ENCODE results near the gene TMEM141. TPM values are rescaled to one million over a fixed set of nuclear protein-coding genes. Genes with fewer than 3 reads are reported as not detected.
"Not testable (repeated sequence)": the region's sequence is repeated elsewhere in the genome, so short reads cannot be mapped to it uniquely, and the experiment has no call there.

The TMEM141 gene
- total RNA-seq, 1 experiment from 2014 or later = 32.7 TPM

- Histone ChIP-seq H3K9me3 (ENCODE audit: low read depth, low read length, poor library complexity, severe bottlenecking) (no peaks in the 10 kb centered on the region), H3K4me1 (ENCODE audit: insufficient read depth, low read length, poor library complexity, severe bottlenecking) (peaks cover 32% of the 10 kb centered on the region), H3K27me3 (replicated peaks; ENCODE audit: insufficient read depth, low read depth, low read length, poor library complexity) (no peaks in the 10 kb centered on the region), H3K27ac (ENCODE audit: low read depth, low read length, poor library complexity, severe bottlenecking) (peak overlapping the region; percentile 48), H3K36me3 (ENCODE audit: insufficient read depth, low read length, poor library complexity, severe bottlenecking) (peaks cover 26% of the 10 kb centered on the region), H3K4me3 (ENCODE audit: low read depth, low read length, poor library complexity, severe bottlenecking) (no peak overlapping the region)
- CTCF ChIA-PET = no interaction called here
- TF ChIP-seq CTCF (conservative IDR thresholded peaks at IDR 0.05; ENCODE audit: low read depth, low read length) = no peak
- TF ChIP-seq EZH2 (IDR thresholded peaks at IDR 0.05; ENCODE audit: borderline replicate concordance, low read depth, low read length, poor library complexity, severe bottlenecking) = no peak
- POLR2A ChIA-PET (ENCODE audit: low non-redundant PET) = no interaction called here
- DNase-seq (ENCODE audit: low spot score) = peak; percentile 92
- BruUV-seq (replicated peaks) = no TSS peak
- intact Hi-C loops (cut with micrococcal nuclease; ENCODE audit: unreplicated experiment) = loop anchor here (5.0 kb wide), 1 partner anchor 39 kb away; no protein-coding TSS in a partner anchor
These were observed 49.9 kb downstream of the TMEM141 start for GRCh38 chr9:136840877-136841645.

GRCh38 chr9:136841646-136842379 is 50.7 kb downstream of the TMEM141 start:
- intact Hi-C loops (cut with micrococcal nuclease; ENCODE audit: unreplicated experiment) = loop anchor here (5.0 kb wide), 1 partner anchor 40 kb away; no protein-coding TSS in a partner anchor
- H3K27me3 ChIP-seq (replicated peaks; ENCODE audit: insufficient read depth, low read depth, low read length, poor library complexity); BruUV-seq (replicated peaks); H3K9me3 ChIP-seq (ENCODE audit: low read depth, low read length, poor library complexity, severe bottlenecking); POLR2A ChIA-PET (ENCODE audit: low non-redundant PET); DNase-seq (ENCODE audit: low spot score): not testable (repeated sequence)
- Histone ChIP-seq H3K4me3 (ENCODE audit: low read depth, low read length, poor library complexity, severe bottlenecking) (peak overlapping the region; percentile 35), H3K4me1 (ENCODE audit: insufficient read depth, low read length, poor library complexity, severe bottlenecking) (peaks cover 32% of the 10 kb centered on the region), H3K36me3 (ENCODE audit: insufficient read depth, low read length, poor library complexity, severe bottlenecking) (peaks cover 23% of the 10 kb centered on the region), H3K27ac (ENCODE audit: low read depth, low read length, poor library complexity, severe bottlenecking) (peak overlapping the region; percentile 48)
- CTCF ChIA-PET = interaction anchor here (0.7 to 1.1 kb wide), 4 partner anchors 19 to 193 kb away, joined by 3 to 4 read pairs (median 3); no protein-coding TSS in a partner anchor

GRCh38 chr9:136842380-136842948 is 51.3 kb downstream of the TMEM141 start, which contains the start of gene AJM1:
Gene AJM1 (plus strand): TSS chr9:136842478. CDS start chr9:136844415, 1,937 bp downstream.
- H3K27ac ChIP-seq (ENCODE audit: low read depth, low read length, poor library complexity, severe bottlenecking) = peak within 1 kb of the TSS; percentile 48

More at GRCh38 chr9:136842380-136842948, 51.3 kb downstream of the TMEM141 start, which contains the start of gene AJM1:
- Histone ChIP-seq H3K4me1 (ENCODE audit: insufficient read depth, low read length, poor library complexity, severe bottlenecking) (peaks cover 32% of the 10 kb centered on the region), H3K36me3 (ENCODE audit: insufficient read depth, low read length, poor library complexity, severe bottlenecking) (peaks cover 23% of the 10 kb centered on the region), H3K4me3 (ENCODE audit: low read depth, low read length, poor library complexity, severe bottlenecking) (peak within 1 kb of the TSS; percentile 35)
- POLR2A ChIA-PET (ENCODE audit: low non-redundant PET); BruUV-seq (replicated peaks); H3K27me3 ChIP-seq (replicated peaks; ENCODE audit: insufficient read depth, low read depth, low read length, poor library complexity); H3K9me3 ChIP-seq (ENCODE audit: low read depth, low read length, poor library complexity, severe bottlenecking): not testable (repeated sequence)
- CTCF ChIA-PET = interaction anchor here (0.6 to 1.1 kb wide), 5 partner anchors 20 to 193 kb away, joined by 3 to 4 read pairs (median 3); no protein-coding TSS in a partner anchor
- intact Hi-C loops (cut with micrococcal nuclease; ENCODE audit: unreplicated experiment) = loop anchor here (5.0 kb wide), 1 partner anchor 40 kb away; no protein-coding TSS in a partner anchor
- peak; percentile 91 for DNase-seq (ENCODE audit: low spot score)
- TF ChIP-seq CTCF (conservative IDR thresholded peaks at IDR 0.05; ENCODE audit: low read depth, low read length) = peak; percentile 86

Small RNA genes within 50 kb of the gene (microRNA-seq; reads per million reads assigned to microRNA genes)
- gene MIR4292 (not detected), gene MIR6722 (0.81 reads per million)

Other genes with a start within 250 kb of the TMEM141 start
- 37.2 and 50.2 TPM in 2 replicates for gene NOTCH1, start 245.3 kb upstream of the TMEM141 start, total RNA-seq (2021)
- 79.5 and 98.5 TPM in 2 replicates for gene EGFL7, start 128.4 kb upstream of the TMEM141 start, total RNA-seq (2021)
- 56.0 and 57.7 TPM in 2 replicates for gene AGPAT2, start 103.9 kb upstream of the TMEM141 start, total RNA-seq (2021)
- 26.4 and 35.3 TPM in 2 replicates for gene DIPK1B, start 78.8 kb upstream of the TMEM141 start, total RNA-seq (2021)
- 0.15 and 0.35 TPM in 2 replicates for gene LCN10, start 48.4 kb upstream of the TMEM141 start, total RNA-seq (2021)
- gene LCN6, start 42.8 kb upstream of the TMEM141 start, total RNA-seq (2021) = not detected in 2 replicates
- gene LCN8, start 33.1 kb upstream of the TMEM141 start, total RNA-seq (2021) = not detected in 2 replicates
- not detected in 2 replicates for gene LCN15, start 26.8 kb upstream of the TMEM141 start, total RNA-seq (2021)
- 0.46 TPM in 1 of 2 replicates, not detected in the other for gene CCDC183, start 5.0 kb downstream of the TMEM141 start, total RNA-seq (2021)
- 208 and 210 TPM in 2 replicates for gene RABL6, start 16.6 kb downstream of the TMEM141 start, total RNA-seq (2021)
- gene AJM1, start 51.1 kb downstream of the TMEM141 start, total RNA-seq (2021) = 1.8 and 2.0 TPM in 2 replicates
- gene PHPT1, start 58.1 kb downstream of the TMEM141 start, total RNA-seq (2021) = 94.7 and 109 TPM in 2 replicates
- gene MAMDC4, start 61.0 kb downstream of the TMEM141 start, total RNA-seq (2021) = 7.9 and 10.1 TPM in 2 replicates
- 321 and 330 TPM in 2 replicates for gene EDF1, start 75.0 kb downstream of the TMEM141 start, total RNA-seq (2021)
- gene TRAF2, start 95.2 kb downstream of the TMEM141 start, total RNA-seq (2021) = 29.2 and 33.2 TPM in 2 replicates
- gene FBXW5, start 153.4 kb downstream of the TMEM141 start, total RNA-seq (2021) = 76.7 and 81.8 TPM in 2 replicates
- 0.74 and 0.75 TPM in 2 replicates for gene C8G, start 153.9 kb downstream of the TMEM141 start, total RNA-seq (2021)
- 1.1 TPM in 1 of 2 replicates, not detected in the other for gene LCN12, start 160.9 kb downstream of the TMEM141 start, total RNA-seq (2021)
- gene PTGDS, start 186.2 kb downstream of the TMEM141 start, total RNA-seq (2021) = not detected in 2 replicates
- gene LCNL1, start 191.6 kb downstream of the TMEM141 start, total RNA-seq (2021) = not detected in 2 replicates
- 91.5 and 99.5 TPM in 2 replicates for gene PAXX, start 201.1 kb downstream of the TMEM141 start, total RNA-seq (2021)
- not detected in 2 replicates for gene CLIC3, start 205.2 kb downstream of the TMEM141 start, total RNA-seq (2021)
- 27.8 and 38.9 TPM in 2 replicates for gene ABCA2, start 236.9 kb downstream of the TMEM141 start, total RNA-seq (2021)
- gene FUT7, start 240.7 kb downstream of the TMEM141 start, total RNA-seq (2021) = not detected in 2 replicates

Data from A673 (cell line).